OCI-LY1 (cell line): Measurements from ENCODE around the gene EMC1.

Source experiments
- H2AFZ ChIP-seq: fragments of 200-600 bp; sonication (generic), shearing (Covaris generic); 2 replicates; pipeline ENCODE4 v1.6.0; 2014; ENCODE audit warnings: antibody characterized with exemption, mild to moderate bottlenecking, low read length
- H3F3A ChIP-seq: fragments of 200-600 bp; sonication (generic), shearing (Covaris generic); 2 replicates; pipeline ENCODE4 v1.6.0; 2014; ENCODE audit warnings: mild to moderate bottlenecking, antibody characterized with exemption, low read length, moderate library complexity; ENCODE audit not compliant: insufficient read depth
- H3K27ac ChIP-seq: fragments of 200-600 bp; sonication (generic); 2 replicates; pipeline ENCODE4 v1.5.1; 2014; ENCODE audit warnings: low read length, mixed run types, mild to moderate bottlenecking, low read depth; ENCODE audit not compliant: poor library complexity, severe bottlenecking
- H3K27me3 ChIP-seq: fragments of 200-600 bp; sonication (generic); 2 replicates; pipeline ENCODE4 v1.6.0; 2014; ENCODE audit warnings: antibody characterized with exemption, mild to moderate bottlenecking, low read length, moderate library complexity; ENCODE audit not compliant: insufficient read depth
- H3K36me3 ChIP-seq: fragments of 200-600 bp; sonication (generic); 2 replicates; pipeline ENCODE4 v1.6.1; 2014; ENCODE audit warnings: mild to moderate bottlenecking, antibody characterized with exemption, low read length, moderate library complexity, mixed read lengths; ENCODE audit not compliant: insufficient read depth
- H3K4me1 ChIP-seq: fragments of 200-600 bp; sonication (generic); 2 replicates; pipeline ENCODE4 v1.5.1; 2014; ENCODE audit warnings: mild to moderate bottlenecking, low read length, moderate library complexity; ENCODE audit not compliant: insufficient read depth, severe bottlenecking
- H3K4me2 ChIP-seq: fragments of 200-600 bp; sonication (generic), shearing (Covaris generic); 2 replicates; pipeline ENCODE4 v1.6.1; 2014; ENCODE audit warnings: low read length
- H3K4me3 ChIP-seq: fragments of 200-600 bp; sonication (generic); 2 replicates; pipeline ENCODE4 v1.5.1; 2014; ENCODE audit warnings: low read length, low read depth, mild to moderate bottlenecking, mixed read lengths; ENCODE audit not compliant: poor library complexity, severe bottlenecking
- H3K79me2 ChIP-seq: fragments of 200-600 bp; shearing (Covaris generic); 2 replicates; pipeline ENCODE4 v1.6.1; 2016; ENCODE audit warnings: mixed run types, low read length, mixed read lengths; ENCODE audit not compliant: insufficient read depth
- H3K9ac ChIP-seq: fragments of 200-600 bp; sonication (generic), shearing (Covaris generic); 2 replicates; pipeline ENCODE4 v1.6.1; 2014; ENCODE audit warnings: mild to moderate bottlenecking, low read length, mixed read lengths
- H3K9me2 ChIP-seq: fragments of 200-600 bp; sonication (generic), shearing (Covaris generic); 2 replicates; pipeline ENCODE4 v1.6.1; 2014; ENCODE audit warnings: low read depth, mild to moderate bottlenecking, low read length, mixed read lengths
- H3K9me3 ChIP-seq: fragments of 200-600 bp; shearing (Covaris generic); 2 replicates; pipeline ENCODE4 v1.6.1; 2014; ENCODE audit warnings: low read length, mixed read lengths
- H4K20me1 ChIP-seq: fragments of 200-600 bp; sonication (generic), shearing (Covaris generic); 2 replicates; pipeline ENCODE4 v1.6.0; 2016; ENCODE audit warnings: mild to moderate bottlenecking, low read length; ENCODE audit not compliant: insufficient read depth
- EZH2 ChIP-seq: fragments of 200-600 bp; sonication (generic), shearing (Covaris generic); IDR thresholded peaks from 2 replicates; pipeline ENCODE4 v1.8.0; 2017; ENCODE audit warnings: borderline replicate concordance, mixed run types, mild to moderate bottlenecking, antibody characterized with exemption, low read length, moderate library complexity, mixed read lengths
- TF ChIP-seq, protein P1 (sequence below): fragments of 200-600 bp; sonication (generic), shearing (Covaris generic); IDR thresholded peaks from 2 replicates; pipeline ENCODE4 v1.5.1; 2017; ENCODE audit warnings: mild to moderate bottlenecking, antibody characterized with exemption, low read length, moderate library complexity, mixed read lengths

Gene EMC1

DNA sequence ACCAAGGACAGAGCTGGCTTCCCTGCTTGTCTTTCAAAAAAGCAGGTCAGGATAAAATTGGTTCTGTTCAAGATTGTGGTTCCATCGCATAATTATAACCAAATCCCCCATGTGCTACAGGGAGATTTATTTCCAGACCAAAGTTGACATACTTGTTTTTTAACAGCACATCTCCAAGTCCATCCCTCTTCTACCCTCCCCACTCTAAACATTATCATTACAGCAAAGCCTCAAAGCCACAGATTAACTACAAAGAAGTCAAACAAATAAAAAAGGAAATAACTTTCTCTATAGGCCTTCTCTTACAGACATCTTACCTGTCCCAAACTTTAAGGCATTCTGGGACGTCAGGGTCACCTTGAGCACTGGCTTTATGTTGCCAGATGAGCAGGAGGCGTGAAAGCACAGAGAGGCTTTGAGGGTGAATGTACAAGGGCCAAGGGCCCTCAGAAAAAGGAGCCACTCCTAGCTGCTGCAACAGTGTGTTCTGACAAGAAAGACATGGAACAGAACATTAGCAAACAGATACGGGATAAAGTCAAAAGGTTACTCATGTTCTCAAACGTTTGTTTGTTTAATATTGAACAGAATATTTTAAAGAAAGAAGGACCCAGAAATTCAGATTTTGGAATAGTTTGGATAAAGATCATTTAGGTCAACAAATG is 72.5 kb downstream of the EMC1 start:
- Histone ChIP-seq H3K79me2 (no peaks in the 10 kb centered on the region), H3K9me2 (no peaks in the 10 kb centered on the region), H3K9ac (no peak overlapping the region), H4K20me1 (no peaks in the 10 kb centered on the region), H2AFZ (no peak overlapping the region), H3K36me3 (peaks cover 94% of the 10 kb centered on the region), H3K4me1 (no peaks in the 10 kb centered on the region), H3K27me3 (no peaks in the 10 kb centered on the region), H3F3A (no peaks in the 10 kb centered on the region), H3K9me3 (no peaks in the 10 kb centered on the region), H3K4me2 (no peak overlapping the region), H3K27ac (no peak overlapping the region), H3K4me3 (no peak overlapping the region)
- TF ChIP-seq, protein P1, sequence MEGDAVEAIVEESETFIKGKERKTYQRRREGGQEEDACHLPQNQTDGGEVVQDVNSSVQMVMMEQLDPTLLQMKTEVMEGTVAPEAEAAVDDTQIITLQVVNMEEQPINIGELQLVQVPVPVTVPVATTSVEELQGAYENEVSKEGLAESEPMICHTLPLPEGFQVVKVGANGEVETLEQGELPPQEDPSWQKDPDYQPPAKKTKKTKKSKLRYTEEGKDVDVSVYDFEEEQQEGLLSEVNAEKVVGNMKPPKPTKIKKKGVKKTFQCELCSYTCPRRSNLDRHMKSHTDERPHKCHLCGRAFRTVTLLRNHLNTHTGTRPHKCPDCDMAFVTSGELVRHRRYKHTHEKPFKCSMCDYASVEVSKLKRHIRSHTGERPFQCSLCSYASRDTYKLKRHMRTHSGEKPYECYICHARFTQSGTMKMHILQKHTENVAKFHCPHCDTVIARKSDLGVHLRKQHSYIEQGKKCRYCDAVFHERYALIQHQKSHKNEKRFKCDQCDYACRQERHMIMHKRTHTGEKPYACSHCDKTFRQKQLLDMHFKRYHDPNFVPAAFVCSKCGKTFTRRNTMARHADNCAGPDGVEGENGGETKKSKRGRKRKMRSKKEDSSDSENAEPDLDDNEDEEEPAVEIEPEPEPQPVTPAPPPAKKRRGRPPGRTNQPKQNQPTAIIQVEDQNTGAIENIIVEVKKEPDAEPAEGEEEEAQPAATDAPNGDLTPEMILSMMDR, result no peak
- no peak for TF ChIP-seq EZH2

DNA sequence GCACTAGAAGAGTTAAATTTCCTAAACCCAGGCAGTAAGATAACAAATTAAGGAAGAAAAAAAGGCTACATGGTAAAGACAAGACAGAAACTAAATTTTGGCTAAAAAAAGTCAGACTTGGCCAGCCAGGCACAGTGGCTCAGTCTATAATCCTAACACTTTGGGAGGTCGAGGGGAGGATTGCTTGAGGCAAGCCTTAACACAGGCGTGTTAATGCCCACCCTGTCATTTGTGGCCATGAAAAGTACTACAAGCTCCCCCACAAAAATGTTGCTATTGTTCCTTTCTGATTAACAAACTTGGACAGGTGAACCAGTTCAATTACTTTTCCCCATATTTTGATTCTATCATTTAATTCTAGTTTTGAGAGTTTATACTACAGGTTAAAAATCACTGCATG is 73.5 kb downstream of the EMC1 start:
- Histone ChIP-seq H3K27ac (no peak overlapping the region), H3K9ac (no peak overlapping the region), H4K20me1 (no peaks in the 10 kb centered on the region), H3F3A (no peaks in the 10 kb centered on the region), H3K79me2 (no peaks in the 10 kb centered on the region), H3K36me3 (peaks cover 94% of the 10 kb centered on the region), H3K4me1 (no peaks in the 10 kb centered on the region), H3K4me2 (no peak overlapping the region), H3K9me3 (no peaks in the 10 kb centered on the region), H3K9me2 (no peaks in the 10 kb centered on the region), H3K4me3 (no peak overlapping the region), H2AFZ (no peak overlapping the region), H3K27me3 (no peaks in the 10 kb centered on the region)
- TF ChIP-seq, protein P1, result no peak
- no peak for TF ChIP-seq EZH2

DNA sequence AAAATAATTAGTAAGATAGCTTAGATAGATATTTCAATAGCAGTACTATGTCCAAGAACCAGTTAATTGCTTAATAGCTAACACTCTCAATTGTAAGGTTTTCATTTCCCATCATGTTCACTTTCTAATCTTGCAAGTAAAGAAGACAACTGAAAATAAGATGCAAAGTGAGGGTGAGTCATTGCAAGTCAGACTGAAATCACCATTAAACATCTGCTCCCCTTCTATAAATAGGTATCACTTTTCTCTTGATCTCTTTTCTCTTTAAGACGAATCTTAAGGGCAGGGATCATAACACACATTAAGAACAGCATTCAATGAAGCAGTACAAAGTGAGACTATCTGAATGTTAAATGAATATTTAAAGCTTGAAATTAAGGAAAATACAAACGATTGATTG is 81.7 kb downstream of the EMC1 start:
- Histone ChIP-seq H3K27ac (no peak overlapping the region), H3K9me3 (no peaks in the 10 kb centered on the region), H3K9me2 (no peaks in the 10 kb centered on the region), H3K9ac (no peak overlapping the region), H3K4me3 (no peak overlapping the region), H3K36me3 (peaks cover 98% of the 10 kb centered on the region), H4K20me1 (no peaks in the 10 kb centered on the region), H2AFZ (no peak overlapping the region), H3K4me1 (no peaks in the 10 kb centered on the region), H3K4me2 (no peak overlapping the region), H3F3A (no peaks in the 10 kb centered on the region), H3K27me3 (no peaks in the 10 kb centered on the region), H3K79me2 (no peaks in the 10 kb centered on the region)
- TF ChIP-seq EZH2, result no peak
- TF ChIP-seq, protein P1, result no peak
